Islet of Langerhans (tissue), 1 donor: ENCODE measurements around the gene NOX5.

Experiments
- FAIRE-seq: peaks from one replicate; lab custom pipeline; 2011; peaks lifted over from hg19 to GRCh38; lab: Jason Lieb, UNC

Gene NOX5

DNA sequence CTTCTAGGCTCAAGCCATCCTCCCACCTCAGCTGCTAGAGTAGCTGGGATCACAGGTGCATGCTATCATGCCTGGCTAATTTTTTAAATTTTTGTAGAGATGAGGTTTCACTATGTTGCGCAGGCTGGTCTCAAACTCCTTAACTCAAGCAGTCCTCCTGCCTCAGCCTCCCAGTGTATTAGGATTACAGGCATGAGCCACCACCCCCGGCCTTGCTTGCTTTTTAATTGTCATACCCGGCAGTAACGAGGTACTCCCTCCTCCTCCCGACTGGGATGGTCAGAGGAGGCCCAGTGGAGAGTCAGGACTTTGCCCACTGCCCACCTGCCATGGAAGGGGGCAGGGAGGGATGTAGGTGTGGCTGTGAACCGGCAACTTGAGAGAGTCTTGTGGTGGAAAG lies 4.5 kb downstream of the NOX5 start:
- FAIRE-seq = no peak

DNA sequence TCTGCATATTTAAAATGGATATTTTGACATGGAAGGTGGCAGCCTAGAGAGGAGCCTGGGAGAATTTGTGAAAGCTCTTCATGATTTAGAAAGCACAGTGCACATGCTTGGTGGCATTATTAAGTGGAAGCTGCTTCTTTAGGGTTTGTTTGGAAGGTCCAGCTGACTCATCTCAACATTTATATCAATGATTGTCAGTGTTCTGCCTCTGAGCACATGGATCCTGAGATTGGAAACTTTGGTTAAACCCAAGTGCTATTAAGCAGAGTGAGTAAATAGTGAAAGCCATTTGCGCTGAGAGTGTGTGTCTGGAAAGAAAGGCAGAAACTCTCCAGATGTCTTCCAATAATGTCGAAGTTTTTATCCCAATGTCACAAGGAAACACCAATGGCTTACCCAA lies 7.4 kb downstream of the NOX5 start:
- FAIRE-seq = no peak

GRCh38 chr15:69025320-69025719 lies 10.8 kb downstream of the NOX5 start:
- FAIRE-seq = no peak

- FAIRE-seq = no peak
These were observed 11.9 kb downstream of the NOX5 start for GRCh38 chr15:69026355-69026754.

DNA sequence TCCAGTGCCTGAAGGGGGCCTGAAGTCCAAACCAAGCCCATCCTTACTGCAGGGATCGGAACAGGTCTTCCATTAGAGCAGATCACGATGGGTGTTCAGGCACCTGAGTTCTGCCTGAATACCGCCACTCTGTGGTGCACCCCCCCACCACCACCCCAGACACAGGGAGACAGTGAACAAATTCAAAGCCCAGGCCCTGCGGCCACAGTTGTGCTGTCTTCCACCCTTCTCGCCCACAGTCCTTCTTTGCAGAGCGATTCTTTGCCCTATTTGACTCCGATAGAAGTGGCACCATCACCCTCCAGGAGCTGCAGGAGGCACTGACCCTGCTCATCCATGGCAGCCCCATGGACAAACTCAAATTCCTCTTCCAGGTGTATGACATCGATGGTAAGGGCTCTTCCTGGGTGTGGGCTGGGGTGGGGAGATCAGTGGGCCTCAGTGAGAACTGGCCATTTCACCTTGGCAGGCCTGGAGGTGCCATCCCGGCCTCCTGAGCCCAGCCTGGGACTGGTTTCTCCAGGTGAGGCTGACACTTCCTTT lies 13.6 kb downstream of the NOX5 start:
- no peak for FAIRE-seq

- FAIRE-seq = no peak
These were observed 16.8 kb downstream of the NOX5 start for GRCh38 chr15:69031013-69032001.

DNA sequence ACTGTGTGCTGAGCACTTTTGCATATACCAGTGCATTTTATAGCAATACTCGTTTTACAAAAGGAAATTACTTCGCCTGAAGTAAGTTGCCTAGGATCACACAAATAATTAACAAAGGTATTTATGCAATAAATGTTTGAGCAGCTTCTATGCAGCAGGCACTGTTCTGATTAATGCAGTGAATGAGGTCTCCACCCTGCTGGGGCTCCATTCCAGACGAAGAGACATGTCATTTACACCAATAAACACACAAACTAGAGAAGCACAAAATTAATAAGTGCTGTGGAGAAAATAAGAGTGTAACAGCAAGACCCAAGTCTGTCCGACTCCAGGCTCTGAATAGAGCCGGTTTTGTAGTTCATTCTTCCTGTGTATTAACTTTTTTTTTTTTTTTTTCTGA lies 17.5 kb downstream of the NOX5 start:
- no peak for FAIRE-seq

- FAIRE-seq = no peak
These were observed 18.3 kb downstream of the NOX5 start for GRCh38 chr15:69032703-69033373.

GRCh38 chr15:69034352-69034751 lies 19.9 kb downstream of the NOX5 start:
- FAIRE-seq = no peak

GRCh38 chr15:69035205-69035917 lies 20.9 kb downstream of the NOX5 start:
- FAIRE-seq = no peak

DNA sequence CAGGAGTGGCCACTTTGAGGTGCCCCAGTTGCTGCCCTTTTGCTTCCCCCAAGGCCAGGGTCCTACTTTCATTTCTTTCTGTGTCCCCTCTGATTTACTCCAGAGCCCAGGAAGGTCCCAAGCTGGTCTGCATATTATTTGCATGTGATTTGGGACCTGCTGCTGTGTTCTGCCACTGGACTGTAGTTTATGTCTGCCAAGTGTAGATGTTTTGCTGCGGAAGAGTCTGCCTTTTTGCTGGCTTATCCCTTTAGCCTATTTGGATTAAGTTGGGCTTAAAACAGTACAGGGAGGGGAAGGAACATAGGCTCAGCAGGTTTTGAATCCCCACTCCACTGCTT lies 21.4 kb downstream of the NOX5 start:
- no peak for FAIRE-seq

- no peak for FAIRE-seq
These were observed 22.3 kb downstream of the NOX5 start for GRCh38 chr15:69036826-69037225.

DNA sequence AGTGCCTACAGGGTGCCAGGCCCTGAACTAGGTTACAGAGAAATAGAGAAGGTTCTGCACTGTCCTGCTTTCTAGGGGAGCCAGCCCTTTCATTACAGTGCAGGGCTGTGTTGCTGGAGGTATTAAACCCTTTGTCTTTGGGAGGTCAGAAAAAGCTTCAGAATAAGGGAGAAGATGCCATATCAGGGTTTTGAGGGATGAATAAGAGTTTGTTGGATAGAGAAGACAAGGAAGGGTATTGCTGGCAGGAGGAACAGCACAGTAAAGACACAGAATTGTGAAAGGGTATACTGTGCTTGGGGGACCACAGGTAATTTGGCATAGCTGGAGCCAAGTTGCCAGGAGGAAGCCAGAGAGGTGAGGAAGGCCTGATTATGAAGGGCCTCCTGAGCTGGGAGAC lies 23.0 kb downstream of the NOX5 start:
- no peak for FAIRE-seq

GRCh38 chr15:69037977-69038376 lies 23.5 kb downstream of the NOX5 start:
- FAIRE-seq = no peak

DNA sequence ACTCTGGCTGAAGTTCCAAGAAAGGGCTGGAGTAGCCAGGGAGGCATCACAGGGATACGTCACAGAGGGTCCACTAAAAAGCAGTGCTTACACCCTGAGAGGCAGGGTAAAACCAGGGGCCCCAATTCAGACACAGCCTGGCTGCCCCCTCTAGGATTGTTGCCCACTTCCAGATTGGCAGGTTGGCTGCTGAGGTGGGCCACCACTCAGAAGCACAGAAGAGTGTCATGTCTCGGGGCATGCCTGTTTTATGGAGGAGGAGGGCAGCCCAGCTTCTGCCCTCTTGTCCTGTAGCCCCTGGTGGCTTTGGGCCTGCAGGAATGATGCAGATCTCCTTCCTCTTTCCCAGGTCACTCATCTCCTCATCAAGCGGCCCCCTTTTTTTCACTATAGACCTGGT lies 24.0 kb downstream of the NOX5 start:
- FAIRE-seq = no peak

DNA sequence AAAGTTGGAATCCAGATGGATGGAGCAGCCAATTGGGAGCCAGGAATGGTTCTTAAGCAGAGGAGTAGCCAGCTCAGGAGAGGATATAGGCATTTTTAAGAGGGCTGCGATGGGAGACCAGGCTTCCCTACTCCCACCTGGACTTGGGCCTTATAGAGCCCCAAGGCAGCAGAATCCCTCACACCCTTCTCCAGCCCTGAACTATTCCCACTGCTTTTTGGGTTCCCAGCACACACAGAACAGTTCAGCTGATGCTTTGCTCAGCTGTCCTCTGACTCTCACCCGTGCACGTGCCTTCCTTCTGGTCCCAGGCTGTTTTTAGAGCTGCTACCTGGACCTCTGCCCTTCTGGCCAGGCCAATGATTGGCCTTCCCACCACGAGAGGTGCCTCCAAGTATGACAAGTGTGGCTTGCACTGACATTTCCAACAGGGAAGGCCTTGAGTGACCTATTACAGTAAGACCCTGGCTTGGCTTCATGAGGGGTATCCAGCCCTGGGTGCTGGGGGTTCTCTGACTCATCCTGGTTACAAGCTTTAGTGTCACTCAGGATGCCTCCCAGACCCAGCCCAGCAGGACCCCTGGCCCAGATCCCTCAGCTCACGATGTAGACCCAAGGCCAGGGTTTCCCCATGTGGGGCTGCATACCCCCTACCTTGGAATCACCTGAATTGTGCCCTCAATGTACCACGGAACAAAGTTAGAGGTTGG lies 25.2 kb downstream of the NOX5 start:
- FAIRE-seq = no peak

GRCh38 chr15:69042531-69042930 lies 28.0 kb downstream of the NOX5 start:
- FAIRE-seq = no peak

DNA sequence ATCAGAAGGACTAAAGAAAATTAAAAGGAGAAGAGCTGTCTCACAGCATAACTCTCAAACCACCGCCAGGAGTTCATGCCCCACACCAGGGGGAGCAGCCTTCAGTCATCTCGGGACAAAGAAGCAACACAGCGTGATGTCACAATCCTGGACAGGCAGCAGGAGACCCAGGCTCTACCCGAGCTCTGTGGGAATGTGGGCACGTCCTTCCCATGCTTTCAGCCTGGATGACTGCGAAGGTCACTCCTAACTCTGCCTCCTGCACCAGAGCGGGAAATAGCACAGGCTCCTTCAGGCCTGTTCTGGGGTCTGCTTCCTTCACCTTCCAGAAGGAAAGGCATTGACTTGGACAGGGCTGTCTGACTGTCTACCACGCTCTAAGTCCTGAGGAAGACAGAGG lies 31.3 kb downstream of the NOX5 start:
- FAIRE-seq = no peak

- FAIRE-seq = no peak
These were observed 32.3 kb downstream of the NOX5 start for GRCh38 chr15:69046781-69047180.

DNA sequence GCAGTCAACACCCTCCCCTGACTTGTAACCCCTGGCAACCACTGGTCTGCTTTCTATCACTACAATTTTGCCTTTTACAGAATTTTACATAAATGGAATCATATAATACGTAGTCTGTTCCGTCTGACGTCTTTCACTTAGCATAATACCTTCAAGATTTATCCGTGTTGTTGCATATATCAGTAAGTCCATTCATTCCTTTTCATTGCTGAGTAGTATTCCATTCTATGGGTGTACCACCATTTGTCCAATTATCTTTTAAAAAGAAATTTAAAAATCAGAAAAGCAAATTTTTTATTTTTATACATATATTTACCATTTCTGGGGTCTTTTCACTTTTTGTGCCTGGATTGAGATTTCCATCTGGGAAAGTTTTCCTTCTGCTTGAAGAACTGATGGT lies 35.5 kb downstream of the NOX5 start:
- no peak for FAIRE-seq

GRCh38 chr15:69055251-69055650 lies 40.8 kb downstream of the NOX5 start:
- no peak for FAIRE-seq

DNA sequence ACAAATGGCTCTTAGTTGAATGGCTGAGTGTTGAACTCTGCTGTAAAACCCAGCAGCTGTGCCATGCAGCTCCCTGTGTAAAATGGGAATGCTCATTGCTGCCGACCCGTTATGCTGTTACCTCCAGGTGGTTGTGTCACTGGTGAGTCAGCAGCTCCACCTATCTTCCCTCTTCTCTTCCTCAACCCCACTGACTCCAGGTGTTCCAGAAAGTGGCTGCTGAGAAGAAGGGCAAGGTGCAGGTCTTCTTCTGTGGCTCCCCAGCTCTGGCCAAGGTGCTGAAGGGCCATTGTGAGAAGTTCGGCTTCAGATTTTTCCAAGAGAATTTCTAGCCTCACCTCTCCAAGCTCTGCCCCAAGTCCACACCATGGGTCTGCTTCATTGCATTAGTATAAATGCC lies 41.9 kb downstream of the NOX5 start:
- no peak for FAIRE-seq
